Left ventricle myocardium inferior (tissue), 1 donor: ENCODE measurements around the gene ALS2CL. TPM values are rescaled to one million over a fixed set of nuclear protein-coding genes. Genes with fewer than 3 reads are reported as not detected.

Source experiments
- DNase-seq: peaks from one replicate; pipeline ENCODE4 v3.0.0-alpha.2; 2020
- H3K27ac ChIP-seq: fragments of 200-600 bp; replicated peaks from 2 replicates; pipeline ENCODE4 v1.8.0; 2021
- H3K27me3 ChIP-seq: fragments of 200-600 bp; 2 replicates; pipeline ENCODE4 v1.8.0; 2021; ENCODE audit warnings: low read depth
- H3K36me3 ChIP-seq: fragments of 200-600 bp; 2 replicates; pipeline ENCODE4 v1.8.0; 2021
- H3K4me1 ChIP-seq: fragments of 200-600 bp; 2 replicates; pipeline ENCODE4 v1.8.0; 2021
- H3K4me3 ChIP-seq: fragments of 200-600 bp; 2 replicates; pipeline ENCODE4 v1.8.0; 2021; ENCODE audit warnings: mild to moderate bottlenecking, moderate library complexity
- H3K9me3 ChIP-seq: fragments of 200-600 bp; replicated peaks from 2 replicates; pipeline ENCODE4 v1.8.0; 2021
- intact Hi-C: fragments of 100-400 bp; cut with micrococcal nuclease; formaldehyde crosslinking; loops from one replicate; pipeline ENCODE4 v1.11.0; 2022
- total RNA-seq: library from RNA; stranded (reverse); fragmentation: NEBNext Ultra II Directional; extraction: Animal tissue kit (Norgen Biotek cat#: 25700); gene quantifications from one replicate; pipeline ENCODE4 v1.2.1, GENCODE V29; 2021
- TF ChIP-seq, protein P1 (sequence below): fragments of 200-600 bp; IDR thresholded peaks from 2 replicates; pipeline ENCODE4 v1.8.0; 2021; ENCODE audit warnings: antibody characterized with exemption, mild to moderate bottlenecking, borderline replicate concordance
- donor health status: DM: no; HTN: yes; CAD: no; lungs with severe emphysema.

The ALS2CL gene
- total RNA-seq, 1 donor from 2014 or later: 33.7 TPM

DNA sequence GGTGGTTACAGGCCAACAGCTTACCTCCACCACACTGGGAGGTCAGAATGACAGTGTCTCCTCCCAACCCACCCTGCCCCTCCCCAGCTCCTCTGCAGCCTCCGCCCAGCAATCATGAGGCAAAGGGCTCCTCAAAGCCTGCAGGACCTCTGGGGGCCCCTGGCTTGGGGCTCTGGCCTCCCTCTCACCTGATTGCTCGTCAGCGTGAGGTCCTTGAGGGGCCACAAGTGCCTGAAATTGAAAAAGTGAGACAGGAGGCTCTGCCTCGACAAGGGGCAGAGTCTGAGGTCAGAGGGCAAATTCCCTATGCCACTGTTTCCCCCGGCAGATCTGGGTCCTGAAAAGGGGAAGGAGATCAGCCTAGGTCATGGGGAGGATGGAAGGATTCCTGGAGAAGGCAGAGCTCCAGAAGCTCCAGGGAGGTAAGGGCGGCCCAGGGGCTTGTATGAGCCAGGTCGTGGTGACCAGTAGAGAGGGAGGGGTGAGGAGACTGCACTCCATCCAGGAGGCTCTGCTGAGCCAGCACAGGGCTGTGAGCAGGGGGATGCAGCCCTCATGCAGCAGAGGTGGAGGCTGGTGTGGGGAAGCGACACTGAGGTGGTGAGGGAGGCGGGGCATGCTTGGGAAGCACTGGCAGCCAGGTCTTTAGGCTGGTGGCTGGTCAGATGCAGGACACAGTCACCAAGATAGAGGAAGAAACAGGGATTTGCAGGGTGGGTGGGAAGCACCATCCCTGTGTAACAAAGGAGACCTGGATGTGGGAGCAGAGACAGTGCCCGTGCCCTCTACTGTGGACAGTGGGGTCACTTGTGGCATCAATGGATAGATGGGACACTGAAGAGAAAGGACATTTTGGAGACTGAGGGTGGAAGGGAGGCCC, 20.1 kb downstream of the ALS2CL start:
- Histone ChIP-seq H3K36me3 (peaks cover 55% of the 10 kb centered on the region), H3K27ac (no peak overlapping the region), H3K4me3 (no peak overlapping the region), H3K27me3 (no peaks in the 10 kb centered on the region), H3K4me1 (peaks cover 31% of the 10 kb centered on the region), H3K9me3 (no peaks in the 10 kb centered on the region)
- TF ChIP-seq, protein P1, sequence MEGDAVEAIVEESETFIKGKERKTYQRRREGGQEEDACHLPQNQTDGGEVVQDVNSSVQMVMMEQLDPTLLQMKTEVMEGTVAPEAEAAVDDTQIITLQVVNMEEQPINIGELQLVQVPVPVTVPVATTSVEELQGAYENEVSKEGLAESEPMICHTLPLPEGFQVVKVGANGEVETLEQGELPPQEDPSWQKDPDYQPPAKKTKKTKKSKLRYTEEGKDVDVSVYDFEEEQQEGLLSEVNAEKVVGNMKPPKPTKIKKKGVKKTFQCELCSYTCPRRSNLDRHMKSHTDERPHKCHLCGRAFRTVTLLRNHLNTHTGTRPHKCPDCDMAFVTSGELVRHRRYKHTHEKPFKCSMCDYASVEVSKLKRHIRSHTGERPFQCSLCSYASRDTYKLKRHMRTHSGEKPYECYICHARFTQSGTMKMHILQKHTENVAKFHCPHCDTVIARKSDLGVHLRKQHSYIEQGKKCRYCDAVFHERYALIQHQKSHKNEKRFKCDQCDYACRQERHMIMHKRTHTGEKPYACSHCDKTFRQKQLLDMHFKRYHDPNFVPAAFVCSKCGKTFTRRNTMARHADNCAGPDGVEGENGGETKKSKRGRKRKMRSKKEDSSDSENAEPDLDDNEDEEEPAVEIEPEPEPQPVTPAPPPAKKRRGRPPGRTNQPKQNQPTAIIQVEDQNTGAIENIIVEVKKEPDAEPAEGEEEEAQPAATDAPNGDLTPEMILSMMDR: no peak
- intact Hi-C loops: no loop called here
- peak; percentile 12 for DNase-seq

DNA sequence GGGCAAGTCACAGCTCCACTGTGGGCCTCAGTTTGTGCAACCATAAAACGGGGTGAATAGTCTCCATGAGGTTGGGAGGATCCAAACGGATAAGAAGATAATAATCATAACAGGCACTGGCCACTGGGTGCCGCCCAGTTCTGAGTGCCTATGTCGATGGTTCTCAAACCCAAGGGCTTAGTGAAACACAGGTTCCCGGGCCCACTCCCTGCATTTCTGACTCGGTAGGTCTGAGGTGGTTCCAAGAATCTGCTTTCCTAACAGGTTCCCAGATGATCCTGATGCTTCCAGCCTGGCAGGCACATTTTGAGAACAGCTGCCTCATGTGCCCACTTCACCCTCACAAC, 21.2 kb downstream of the ALS2CL start:
- no peak for DNase-seq
- Histone ChIP-seq H3K4me1 (peaks cover 38% of the 10 kb centered on the region), H3K36me3 (peaks cover 50% of the 10 kb centered on the region), H3K27me3 (no peaks in the 10 kb centered on the region), H3K27ac (no peak overlapping the region), H3K9me3 (no peaks in the 10 kb centered on the region), H3K4me3 (no peak overlapping the region)
- TF ChIP-seq, protein P1: no peak
- intact Hi-C loops: no loop called here

DNA sequence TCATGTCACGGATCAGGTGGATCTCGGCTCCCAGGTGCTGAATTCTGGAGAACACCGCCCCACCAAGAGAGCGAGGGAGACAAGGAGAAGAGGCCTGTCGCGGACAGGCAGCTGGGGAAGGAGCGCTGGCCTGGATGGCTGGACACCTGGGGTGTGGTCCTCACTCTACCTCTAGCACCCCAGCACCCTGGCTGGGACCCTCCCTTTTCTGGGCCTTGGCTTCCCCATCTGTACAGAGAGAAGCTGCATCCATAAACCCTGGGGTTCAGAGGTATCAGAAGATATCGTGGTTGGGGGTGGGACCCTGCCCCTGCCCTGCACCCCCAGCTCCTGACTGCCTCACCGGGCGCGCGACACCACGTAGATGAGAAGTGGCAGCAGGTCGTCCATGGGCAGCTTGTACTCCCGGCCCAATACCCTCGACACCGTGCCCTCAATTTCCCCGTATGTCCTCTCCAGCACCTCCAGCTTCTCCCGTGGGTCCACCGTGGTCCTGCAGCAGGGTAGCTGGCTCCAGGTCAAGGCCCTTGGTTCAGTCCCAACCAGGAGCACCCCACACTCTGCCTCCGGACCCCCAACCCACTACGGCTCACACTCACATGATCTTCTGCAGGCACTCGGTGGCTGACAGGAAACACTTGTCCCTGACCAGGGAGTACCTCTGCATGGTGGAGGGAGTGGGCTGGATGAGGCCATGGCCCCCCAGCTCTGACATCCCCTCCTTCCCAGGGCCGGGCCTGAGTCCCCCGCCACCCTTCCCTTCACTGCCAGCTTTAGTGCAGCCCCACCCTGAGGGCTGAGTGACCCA, 21.7 kb downstream of the ALS2CL start:
- H3K4me3 ChIP-seq: no peak overlapping the region
- H3K36me3 ChIP-seq: peaks cover 50% of the 10 kb centered on the region
- TF ChIP-seq, protein P1: no peak
- H3K27me3 ChIP-seq: no peaks in the 10 kb centered on the region
- no peaks in the 10 kb centered on the region for H3K9me3 ChIP-seq
- H3K4me1 ChIP-seq: peaks cover 38% of the 10 kb centered on the region
- intact Hi-C loops: no loop called here
- H3K27ac ChIP-seq: no peak overlapping the region
- peak; percentile 15 for DNase-seq

DNA sequence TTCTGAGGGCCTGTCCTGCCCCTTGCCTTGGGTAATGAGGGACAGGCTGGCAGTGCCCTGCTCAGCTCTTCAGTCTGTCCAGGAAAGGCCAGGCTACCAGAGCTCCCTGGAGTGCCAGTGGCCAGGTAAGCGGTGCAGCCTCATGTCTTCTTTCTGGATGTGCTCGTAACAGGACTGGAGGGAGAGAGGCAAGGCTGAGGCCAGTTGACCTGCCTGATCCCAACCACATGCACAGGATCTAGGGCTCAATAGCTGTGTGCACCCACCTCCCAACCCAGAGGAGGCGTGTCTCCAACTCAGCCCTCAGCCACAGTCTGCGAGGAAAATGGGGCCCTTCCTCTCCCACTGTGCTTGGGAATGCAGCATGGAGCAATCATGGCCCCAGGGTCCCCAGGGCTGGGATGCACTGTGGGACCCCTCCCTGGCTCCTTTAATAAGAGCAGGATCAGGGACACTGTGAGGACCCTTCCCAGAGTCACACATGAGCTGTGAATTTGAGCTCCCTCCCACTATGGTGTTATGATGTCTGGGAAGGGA, 22.5 kb downstream of the ALS2CL start:
- peaks cover 38% of the 10 kb centered on the region for H3K4me1 ChIP-seq
- TF ChIP-seq, protein P1: no peak
- peak; percentile 6 for DNase-seq
- H3K36me3 ChIP-seq: peaks cover 47% of the 10 kb centered on the region
- no peaks in the 10 kb centered on the region for H3K27me3 ChIP-seq
- H3K9me3 ChIP-seq: no peaks in the 10 kb centered on the region
- no peak overlapping the region for H3K4me3 ChIP-seq
- intact Hi-C loops: no loop called here
- H3K27ac ChIP-seq: no peak overlapping the region

DNA sequence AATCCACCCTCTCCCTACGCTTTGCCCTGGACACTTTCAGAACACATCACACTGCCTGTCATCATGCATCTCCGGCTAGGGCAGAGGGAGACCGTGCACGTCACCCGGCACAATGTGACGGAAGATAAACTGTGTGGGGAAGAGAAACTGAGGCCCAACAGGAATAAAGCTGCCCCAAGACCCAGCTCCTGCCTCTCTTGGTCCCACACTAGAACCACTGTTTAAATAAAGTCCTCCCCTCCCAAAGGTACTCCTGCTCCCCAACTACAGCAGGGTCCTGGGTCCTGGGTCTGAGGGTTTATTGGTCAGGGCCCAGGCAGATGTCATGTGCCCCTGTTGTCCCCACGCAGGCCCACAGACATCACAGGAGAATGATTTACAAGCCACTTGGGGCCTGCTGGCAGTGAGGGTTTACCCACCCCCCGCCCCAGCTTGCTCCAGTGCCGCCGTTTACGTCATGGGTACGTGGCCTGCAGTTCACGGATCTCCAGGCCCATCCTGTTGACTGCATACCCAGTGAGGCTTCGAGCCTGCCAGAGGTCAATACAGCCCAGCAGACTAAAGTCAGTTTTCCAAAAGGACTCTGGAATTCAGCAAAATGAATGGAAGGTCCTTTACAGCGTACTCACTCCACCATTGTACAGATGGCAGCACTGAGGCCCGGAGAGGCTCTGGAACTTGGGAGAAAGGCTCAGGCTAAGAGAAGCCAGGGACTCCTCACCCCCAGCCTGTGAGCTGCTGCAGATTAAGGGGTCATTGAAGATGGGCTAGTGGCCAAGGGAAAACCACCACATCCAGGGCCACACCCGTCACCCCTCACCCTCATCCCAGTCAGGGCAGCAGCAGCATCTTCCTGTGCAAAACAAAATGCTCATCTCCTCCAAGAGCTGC, 23.2 kb downstream of the ALS2CL start:
- intact Hi-C loops: no loop called here
- peak; percentile 12 for DNase-seq
- Histone ChIP-seq H3K4me3 (no peak overlapping the region), H3K9me3 (no peaks in the 10 kb centered on the region), H3K27ac (peak overlapping the region; percentile 86), H3K27me3 (no peaks in the 10 kb centered on the region), H3K4me1 (peaks cover 41% of the 10 kb centered on the region), H3K36me3 (peaks cover 40% of the 10 kb centered on the region)
- TF ChIP-seq, protein P1: no peak
